ENCODE data around the gene GABBR2. TPM values are rescaled to one million over a fixed set of nuclear protein-coding genes. Genes with fewer than 3 reads are reported as not detected.

Gene GABBR2
- total RNA-seq, 1 donor from 2014 or later = not detected

- intact Hi-C loops (cut with micrococcal nuclease) = no loop called here
Measured at GRCh38 chr9:98549401-98549800, 159.3 kb downstream of the GABBR2 start.

- intact Hi-C loops (cut with micrococcal nuclease) = no loop called here
Measured at GRCh38 chr9:98547606-98548005, 161.1 kb downstream of the GABBR2 start.

- intact Hi-C loops (cut with micrococcal nuclease) = no loop called here
Measured at GRCh38 chr9:98545021-98545420, 163.7 kb downstream of the GABBR2 start.

- intact Hi-C loops (cut with micrococcal nuclease) = no loop called here
Measured at GRCh38 chr9:98541684-98542230, 167.0 kb downstream of the GABBR2 start.

- intact Hi-C loops (cut with micrococcal nuclease) = no loop called here
Measured at GRCh38 chr9:98540476-98540875, 168.3 kb downstream of the GABBR2 start.

- intact Hi-C loops (cut with micrococcal nuclease) = loop anchor here (5.0 kb wide), 1 partner anchor 237 kb away; no protein-coding TSS in a partner anchor
Measured at GRCh38 chr9:98539954-98540353, 168.8 kb downstream of the GABBR2 start.

- intact Hi-C loops (cut with micrococcal nuclease) = loop anchor here (5.0 kb wide), 1 partner anchor 239 kb away; no protein-coding TSS in a partner anchor
Measured at GRCh38 chr9:98538626-98539031, 170.1 kb downstream of the GABBR2 start.

- intact Hi-C loops (cut with micrococcal nuclease) = loop anchor here (5.0 kb wide), 1 partner anchor 239 kb away; no protein-coding TSS in a partner anchor
Measured at GRCh38 chr9:98538203-98538602, 170.5 kb downstream of the GABBR2 start.

GRCh38 chr9:98536542-98537173, 172.1 kb downstream of the GABBR2 start:
- intact Hi-C loops (cut with micrococcal nuclease) = loop anchor here (1.0 to 5.0 kb wide), 2 partner anchors 241 to 255 kb away; no protein-coding TSS in a partner anchor

- intact Hi-C loops (cut with micrococcal nuclease) = no loop called here
Measured at GRCh38 chr9:98533866-98534265, 174.9 kb downstream of the GABBR2 start.

GRCh38 chr9:98533132-98533531, 175.6 kb downstream of the GABBR2 start:
- intact Hi-C loops (cut with micrococcal nuclease) = no loop called here

- intact Hi-C loops (cut with micrococcal nuclease) = no loop called here
Measured at GRCh38 chr9:98532574-98532973, 176.2 kb downstream of the GABBR2 start.

GRCh38 chr9:98532147-98532546, 176.6 kb downstream of the GABBR2 start:
- intact Hi-C loops (cut with micrococcal nuclease) = no loop called here

GRCh38 chr9:98530806-98531386, 177.8 kb downstream of the GABBR2 start:
- intact Hi-C loops (cut with micrococcal nuclease) = no loop called here

- intact Hi-C loops (cut with micrococcal nuclease) = no loop called here
Measured at GRCh38 chr9:98530275-98530674, 178.5 kb downstream of the GABBR2 start.

GRCh38 chr9:98529841-98530240, 178.9 kb downstream of the GABBR2 start:
- intact Hi-C loops (cut with micrococcal nuclease) = no loop called here

GRCh38 chr9:98523231-98523901, 185.4 kb downstream of the GABBR2 start:
- intact Hi-C loops (cut with micrococcal nuclease) = no loop called here

GRCh38 chr9:98522487-98522886, 186.2 kb downstream of the GABBR2 start:
- intact Hi-C loops (cut with micrococcal nuclease) = no loop called here

- intact Hi-C loops (cut with micrococcal nuclease) = no loop called here
Measured at GRCh38 chr9:98521141-98521540, 187.6 kb downstream of the GABBR2 start.

GRCh38 chr9:98520221-98520960, 188.3 kb downstream of the GABBR2 start:
- intact Hi-C loops (cut with micrococcal nuclease) = no loop called here

GRCh38 chr9:98519641-98520040, 189.1 kb downstream of the GABBR2 start:
- intact Hi-C loops (cut with micrococcal nuclease) = no loop called here

All from T-helper 1 cell treated with Interleukin-12 subunit alpha and Interleukin-12 subunit beta and Interleukin-4 antibody, amounts not matched to agents 30 ng/mL and 1 ng/mL, for 36 hours (primary cell).